Measurements from ENCODE around the gene KCNJ4. TPM values are rescaled to one million over a fixed set of nuclear protein-coding genes. Genes with fewer than 3 reads are reported as not detected.

KCNJ4 gene
- total RNA-seq, 1 donor from 2014 or later, result not detected

DNA sequence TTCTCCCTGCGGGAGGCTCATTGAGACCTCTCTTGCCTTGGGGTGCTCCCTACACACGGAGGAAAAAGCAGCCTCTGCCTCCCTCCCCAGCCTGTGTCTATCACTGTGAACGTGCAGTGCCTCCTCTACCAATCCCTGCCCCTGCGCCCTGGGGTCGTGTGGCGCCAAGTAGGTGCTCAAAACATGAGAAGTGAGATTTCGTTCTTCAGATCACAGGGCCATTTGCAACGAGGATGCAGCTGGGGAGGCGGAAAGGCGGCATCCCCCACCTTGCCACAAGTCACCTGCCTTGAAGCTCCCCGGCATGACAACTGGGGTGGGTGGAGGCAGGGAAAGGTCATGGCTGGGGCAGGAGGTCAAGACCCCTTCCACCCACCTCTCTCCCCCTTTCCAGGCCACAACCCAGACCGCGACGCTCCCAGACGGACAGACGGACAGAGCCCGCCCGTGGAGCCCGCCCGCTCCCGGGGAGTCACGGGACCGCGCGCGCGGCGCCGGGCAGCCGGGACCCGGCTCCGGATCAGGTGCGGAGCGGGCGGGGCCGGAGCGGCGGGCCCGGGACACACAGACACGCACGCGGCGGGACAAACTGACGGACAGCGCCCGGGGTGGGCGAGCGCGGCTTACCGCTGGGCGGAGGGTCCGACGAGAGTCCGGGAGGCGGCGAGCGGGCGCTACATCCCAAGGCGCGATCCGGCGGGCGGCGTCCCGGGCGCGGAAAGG lies 485 bp downstream of the KCNJ4 start:
- H3K4me1 ChIP-seq, result peaks cover 8 to 10% of the 10 kb centered on the region in 2 donors
- no peaks in the 10 kb centered on the region for H3K9me3 ChIP-seq
- peak overlapping the region; percentile 53 to 56 for H3K4me3 ChIP-seq
- H3K27me3 ChIP-seq, result peaks cover 10% of the 10 kb centered on the region
- TF ChIP-seq, protein P1, sequence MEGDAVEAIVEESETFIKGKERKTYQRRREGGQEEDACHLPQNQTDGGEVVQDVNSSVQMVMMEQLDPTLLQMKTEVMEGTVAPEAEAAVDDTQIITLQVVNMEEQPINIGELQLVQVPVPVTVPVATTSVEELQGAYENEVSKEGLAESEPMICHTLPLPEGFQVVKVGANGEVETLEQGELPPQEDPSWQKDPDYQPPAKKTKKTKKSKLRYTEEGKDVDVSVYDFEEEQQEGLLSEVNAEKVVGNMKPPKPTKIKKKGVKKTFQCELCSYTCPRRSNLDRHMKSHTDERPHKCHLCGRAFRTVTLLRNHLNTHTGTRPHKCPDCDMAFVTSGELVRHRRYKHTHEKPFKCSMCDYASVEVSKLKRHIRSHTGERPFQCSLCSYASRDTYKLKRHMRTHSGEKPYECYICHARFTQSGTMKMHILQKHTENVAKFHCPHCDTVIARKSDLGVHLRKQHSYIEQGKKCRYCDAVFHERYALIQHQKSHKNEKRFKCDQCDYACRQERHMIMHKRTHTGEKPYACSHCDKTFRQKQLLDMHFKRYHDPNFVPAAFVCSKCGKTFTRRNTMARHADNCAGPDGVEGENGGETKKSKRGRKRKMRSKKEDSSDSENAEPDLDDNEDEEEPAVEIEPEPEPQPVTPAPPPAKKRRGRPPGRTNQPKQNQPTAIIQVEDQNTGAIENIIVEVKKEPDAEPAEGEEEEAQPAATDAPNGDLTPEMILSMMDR (IDR thresholded peaks at IDR 0.05), result no peak
- intact Hi-C loops (cut with DNase I), result no loop called here
- no peaks in the 10 kb centered on the region for H3K36me3 ChIP-seq
- no peak overlapping the region for H3K27ac ChIP-seq
- DNase-seq (ENCODE audit: low spot score in 2 of 2), result no peak

DNA sequence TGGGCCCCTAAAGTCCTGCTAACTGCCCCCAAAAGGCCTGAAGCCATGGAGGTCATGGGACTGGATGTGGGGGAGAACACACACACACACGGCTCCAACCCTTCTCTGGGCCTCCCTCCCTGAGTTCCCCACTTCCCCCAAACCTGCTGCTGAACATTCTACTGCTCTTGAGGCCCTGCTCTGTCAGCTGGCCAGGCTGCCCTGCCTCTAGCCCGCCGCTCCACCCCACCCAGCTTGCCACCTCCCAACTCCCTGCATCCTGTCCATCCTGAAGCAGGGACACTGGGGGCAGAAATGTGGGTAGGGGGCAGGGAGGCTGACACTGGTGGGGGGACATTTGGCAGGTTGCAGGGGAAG lies 1.0 kb downstream of the KCNJ4 start:
- peaks cover 8 to 10% of the 10 kb centered on the region in 2 donors for H3K4me1 ChIP-seq
- H3K27me3 ChIP-seq, result peaks cover 10% of the 10 kb centered on the region
- no peak overlapping the region for H3K4me3 ChIP-seq
- TF ChIP-seq, protein P1 (IDR thresholded peaks at IDR 0.05), result no peak
- DNase-seq (ENCODE audit: low spot score in 2 of 2), result no peak
- H3K36me3 ChIP-seq, result no peaks in the 10 kb centered on the region
- intact Hi-C loops (cut with DNase I), result no loop called here
- H3K27ac ChIP-seq, result no peak overlapping the region
- no peaks in the 10 kb centered on the region for H3K9me3 ChIP-seq

DNA sequence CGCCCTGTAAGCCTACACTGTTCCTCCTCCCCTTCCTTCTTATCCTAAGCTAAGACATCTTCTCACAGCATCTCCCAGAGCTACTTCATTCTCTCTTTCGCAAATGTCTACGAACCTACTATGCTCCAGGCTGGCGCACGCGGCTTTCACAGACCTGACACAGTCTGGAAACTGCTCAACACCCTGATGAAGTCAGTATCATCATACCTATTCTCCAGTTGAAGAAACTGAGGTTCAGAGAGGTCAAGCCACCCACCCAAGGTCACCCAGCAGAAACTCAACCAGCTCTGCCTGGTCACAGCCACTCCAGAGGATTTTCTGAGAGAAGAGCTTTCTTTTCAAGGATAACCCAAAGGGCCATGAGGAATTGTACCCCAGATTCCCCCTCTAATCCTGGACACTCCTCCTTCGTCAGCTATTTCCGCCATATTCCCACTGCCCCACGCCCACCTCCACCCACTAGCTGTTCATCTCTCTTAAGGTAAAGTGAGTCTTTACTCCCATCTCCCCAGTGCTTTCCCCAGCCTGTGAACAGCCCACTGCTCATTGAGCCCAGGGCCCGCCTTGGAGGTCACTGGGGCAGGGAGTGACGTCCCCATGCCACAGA lies 1.8 kb downstream of the KCNJ4 start:
- TF ChIP-seq, protein P1 (IDR thresholded peaks at IDR 0.05), result no peak
- H3K27ac ChIP-seq, result no peak overlapping the region
- H3K36me3 ChIP-seq, result no peaks in the 10 kb centered on the region
- intact Hi-C loops (cut with DNase I), result no loop called here
- DNase-seq (ENCODE audit: low spot score in 2 of 2), result no peak
- peaks cover 10% of the 10 kb centered on the region for H3K27me3 ChIP-seq
- peaks cover 8 to 10% of the 10 kb centered on the region in 2 donors for H3K4me1 ChIP-seq
- H3K4me3 ChIP-seq, result no peak overlapping the region
- H3K9me3 ChIP-seq, result no peaks in the 10 kb centered on the region

DNA sequence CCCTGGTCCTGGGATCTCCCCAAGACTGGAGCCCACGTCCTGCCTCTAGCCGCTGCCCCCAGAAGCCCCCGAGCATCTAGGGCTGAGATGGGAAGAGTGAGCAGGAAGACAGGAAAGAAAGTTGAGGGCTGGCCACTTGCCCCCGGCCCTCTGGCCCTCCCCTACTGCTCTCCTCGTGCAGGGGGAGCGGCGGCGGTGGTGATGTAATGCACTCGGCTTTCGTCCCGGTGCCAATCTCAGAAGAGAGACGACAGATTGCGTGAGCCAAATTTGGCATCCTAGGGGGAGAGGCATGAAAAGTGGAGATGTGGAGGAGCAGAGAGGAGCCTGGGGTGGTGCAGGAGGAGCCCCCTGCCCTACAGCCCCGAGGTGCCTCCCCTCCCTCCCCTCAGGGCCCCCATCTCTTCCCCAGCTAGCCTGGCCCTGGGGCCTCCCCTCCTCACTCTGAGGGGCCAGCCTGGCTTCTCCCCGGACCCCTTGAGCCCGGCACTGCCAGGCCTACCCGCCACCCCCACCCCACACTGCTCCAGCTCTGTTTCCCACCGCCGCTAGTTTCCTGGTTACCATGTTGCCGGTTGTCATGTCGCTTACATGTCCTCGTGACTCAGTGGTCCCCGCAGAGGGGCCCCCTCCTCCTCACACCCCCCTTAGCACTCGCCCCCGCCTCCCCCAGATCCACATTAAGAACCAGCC lies 2.5 kb downstream of the KCNJ4 start:
- Histone ChIP-seq H3K4me3 (no peak overlapping the region), H3K27me3 (peaks cover 10% of the 10 kb centered on the region), H3K27ac (no peak overlapping the region), H3K36me3 (no peaks in the 10 kb centered on the region), H3K9me3 (no peaks in the 10 kb centered on the region), H3K4me1 (peaks cover 8 to 10% of the 10 kb centered on the region in 2 donors)
- intact Hi-C loops (cut with DNase I), result no loop called here
- peak; percentile 40 to 78 for DNase-seq (ENCODE audit: low spot score in 2 of 2)
- TF ChIP-seq, protein P1 (IDR thresholded peaks at IDR 0.05), result no peak

DNA sequence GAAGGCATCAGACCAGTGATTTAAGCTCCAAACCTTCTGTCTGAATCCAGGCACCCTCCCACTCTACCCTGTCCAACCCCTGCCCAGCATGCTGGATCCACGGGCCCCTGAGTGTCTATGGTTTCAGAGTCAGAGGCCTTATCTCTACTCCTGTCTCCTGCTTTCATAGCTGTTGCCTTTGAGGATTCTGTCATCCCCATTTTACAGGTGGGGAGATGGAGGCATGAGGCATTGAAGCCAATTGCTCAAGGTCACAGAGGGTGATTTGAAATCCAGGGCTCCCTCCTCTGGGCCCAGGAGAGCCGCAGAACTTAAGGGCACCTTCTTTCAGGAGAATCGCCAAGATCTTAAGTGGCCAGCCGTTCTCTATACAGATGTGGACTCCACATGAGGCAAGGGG lies 3.1 kb downstream of the KCNJ4 start:
- no peak overlapping the region for H3K27ac ChIP-seq
- H3K4me1 ChIP-seq, result peaks cover 8 to 10% of the 10 kb centered on the region in 2 donors
- peaks cover 10% of the 10 kb centered on the region for H3K27me3 ChIP-seq
- H3K4me3 ChIP-seq, result no peak overlapping the region
- H3K36me3 ChIP-seq, result no peaks in the 10 kb centered on the region
- no peaks in the 10 kb centered on the region for H3K9me3 ChIP-seq
- intact Hi-C loops (cut with DNase I), result no loop called here
- no peak for DNase-seq (ENCODE audit: low spot score in 2 of 2)
- TF ChIP-seq, protein P1 (IDR thresholded peaks at IDR 0.05), result no peak
